HCEC 1CT (cell line): Measurements from ENCODE around the gene SLC38A9.
"Not testable (repeated sequence)": the region's sequence is repeated elsewhere in the genome, so short reads cannot be mapped to it uniquely, and the experiment has no call there.

Source experiments
- DNase-seq: peaks from one replicate; pipeline ENCODE4 v3.0.0-alpha.2; 2017

SLC38A9 gene

DNA sequence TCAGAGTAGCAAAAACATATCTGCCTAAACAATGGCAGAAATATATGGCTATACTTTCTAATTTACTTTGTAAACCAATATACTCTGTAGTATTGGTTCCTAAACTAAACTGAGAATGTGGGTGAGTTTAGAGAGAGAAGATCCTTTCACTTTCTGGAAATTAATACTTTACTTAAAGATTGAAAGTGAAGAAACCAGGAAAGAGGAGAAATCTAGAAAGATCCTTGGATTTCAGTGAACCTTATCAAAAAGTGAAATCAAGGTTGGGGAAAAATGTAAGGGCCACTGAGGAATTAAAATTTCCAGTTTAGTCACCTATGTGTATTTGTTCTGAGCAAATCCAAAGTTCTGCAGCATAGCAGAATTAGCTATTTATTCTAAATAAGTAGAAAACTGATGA, 5.9 kb downstream of the SLC38A9 start:
- DNase-seq, result no peak

DNA sequence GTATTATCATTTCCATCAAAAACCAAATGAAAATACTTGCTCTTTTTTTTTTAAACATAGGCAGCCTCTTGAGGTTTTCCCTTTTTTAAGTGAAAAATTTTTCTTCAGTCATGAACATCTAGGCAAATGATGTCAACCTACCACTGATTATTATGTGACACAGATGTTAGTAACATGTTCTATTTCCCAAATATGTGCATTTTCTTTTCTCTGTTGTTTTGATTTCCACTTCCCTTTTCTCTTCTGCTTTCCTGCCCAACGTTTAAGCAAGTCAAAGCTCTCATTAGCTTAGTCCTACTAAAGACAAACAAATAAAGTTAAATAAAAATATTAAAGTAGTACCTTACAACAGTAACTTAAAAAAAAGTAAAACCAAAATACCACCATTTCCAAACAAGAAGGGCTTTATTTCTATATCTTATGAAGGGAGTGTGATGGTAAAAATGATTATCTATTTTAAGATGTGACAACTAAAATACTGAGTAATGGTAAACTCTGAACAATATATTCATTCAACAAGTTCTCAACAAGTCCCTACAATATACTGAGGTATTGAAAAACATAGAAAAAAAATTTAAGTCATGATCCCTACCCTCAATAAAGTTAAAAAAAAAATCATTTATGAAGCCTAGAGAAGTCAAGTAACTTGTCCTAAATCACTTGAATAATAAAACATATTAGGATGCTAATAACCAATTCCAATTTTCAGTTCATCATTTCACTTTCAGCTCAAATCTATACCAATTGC, 9.4 kb downstream of the SLC38A9 start:
- DNase-seq, result no peak

DNA sequence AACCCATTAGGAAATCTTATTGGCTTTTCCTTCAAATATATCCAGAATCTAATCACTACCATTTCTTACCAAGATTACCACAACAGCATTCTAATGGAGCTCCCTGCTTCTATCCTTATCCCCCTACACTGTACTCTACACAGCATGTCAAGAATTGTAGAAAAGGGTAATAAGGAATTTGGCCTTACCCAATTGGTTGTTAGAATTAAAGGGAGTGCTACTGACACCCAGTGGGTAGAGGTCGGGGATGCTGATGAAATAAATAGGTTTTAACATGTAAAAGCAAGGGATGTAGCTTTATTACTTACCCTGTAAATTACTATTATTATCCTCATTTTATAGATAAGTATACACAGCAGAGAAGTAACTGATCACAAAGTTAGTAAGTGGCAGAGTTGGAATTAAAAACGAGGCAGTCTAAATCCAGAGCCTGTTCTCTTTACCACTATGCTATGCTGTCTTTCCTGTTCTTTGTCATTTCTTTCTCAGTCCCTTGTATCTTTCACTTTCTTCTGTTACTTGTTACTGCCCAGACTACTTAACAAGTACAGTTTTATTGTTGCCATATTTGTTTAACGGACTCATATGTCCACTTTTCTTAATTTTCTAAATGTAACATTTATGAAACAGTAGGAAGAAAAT, 10.5 kb downstream of the SLC38A9 start:
- DNase-seq, result no peak

DNA sequence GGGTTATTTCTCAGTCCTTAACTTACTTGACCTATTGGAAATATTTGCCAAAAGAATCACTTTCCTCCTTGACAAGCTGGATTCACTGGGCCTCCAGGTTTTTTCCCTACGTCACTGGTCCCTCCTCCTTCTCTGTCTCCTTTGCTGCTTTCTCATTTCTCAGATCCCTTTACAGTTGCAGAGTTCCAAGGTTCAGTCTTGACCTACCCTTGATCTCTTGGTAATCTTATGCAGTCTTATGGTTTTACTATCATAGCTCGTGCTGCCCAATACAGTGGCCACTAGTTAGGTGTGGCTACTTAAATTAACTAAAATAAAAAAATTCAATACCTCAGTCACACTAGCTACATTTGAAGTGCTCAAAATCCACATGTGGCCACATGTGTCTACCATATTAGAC, 11.4 kb downstream of the SLC38A9 start:
- no peak for DNase-seq

DNA sequence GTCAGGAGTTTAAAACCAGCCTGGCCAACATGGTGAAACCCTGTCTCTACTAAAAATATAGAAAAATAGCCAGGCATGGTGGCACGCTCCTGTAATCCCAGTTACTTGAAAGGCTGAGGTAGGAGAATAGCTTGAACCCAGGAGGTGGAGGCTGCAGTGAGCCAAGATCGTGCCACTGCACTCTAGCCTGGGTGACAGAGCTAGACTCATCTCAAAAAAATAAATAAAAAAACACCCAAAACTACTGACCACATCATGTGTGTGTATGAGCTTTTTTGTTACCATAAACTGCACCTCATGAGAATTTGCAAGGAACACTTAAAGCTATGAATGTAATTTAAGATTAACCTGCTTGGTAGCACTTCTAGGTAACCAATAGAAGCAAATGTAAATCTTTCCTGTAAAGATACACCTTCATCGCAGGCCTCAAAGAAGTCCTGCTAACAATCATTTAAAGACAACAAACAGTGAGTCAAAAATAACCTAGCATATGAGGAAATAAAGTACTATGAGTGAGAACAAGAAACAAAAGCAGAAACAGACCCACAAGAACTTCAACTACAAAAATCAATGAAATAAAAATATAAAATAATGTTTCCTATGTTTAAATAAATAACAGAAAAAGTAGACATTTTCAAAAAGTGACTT, 13.0 kb downstream of the SLC38A9 start:
- no peak for DNase-seq

DNA sequence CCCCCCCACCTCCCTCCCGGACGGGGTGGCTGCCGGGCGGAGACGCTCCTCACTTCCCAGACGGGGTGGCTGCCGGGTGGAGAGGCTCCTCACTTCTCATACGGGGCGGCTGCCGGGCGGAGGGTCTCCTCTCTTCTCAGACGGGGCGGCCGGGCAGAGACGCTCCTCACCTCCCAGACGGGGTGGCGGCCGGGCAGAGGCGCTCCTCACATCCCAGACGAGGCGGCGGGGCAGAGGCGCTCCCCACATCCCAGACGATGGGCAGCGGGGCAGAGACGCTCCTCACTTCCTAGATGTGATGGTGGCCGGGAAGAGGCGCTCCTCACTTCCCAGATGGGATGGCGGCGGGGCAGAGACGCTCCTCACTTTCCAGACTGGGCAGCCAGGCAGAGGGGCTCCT, 15.4 kb downstream of the SLC38A9 start:
- DNase-seq, result not testable (repeated sequence)

DNA sequence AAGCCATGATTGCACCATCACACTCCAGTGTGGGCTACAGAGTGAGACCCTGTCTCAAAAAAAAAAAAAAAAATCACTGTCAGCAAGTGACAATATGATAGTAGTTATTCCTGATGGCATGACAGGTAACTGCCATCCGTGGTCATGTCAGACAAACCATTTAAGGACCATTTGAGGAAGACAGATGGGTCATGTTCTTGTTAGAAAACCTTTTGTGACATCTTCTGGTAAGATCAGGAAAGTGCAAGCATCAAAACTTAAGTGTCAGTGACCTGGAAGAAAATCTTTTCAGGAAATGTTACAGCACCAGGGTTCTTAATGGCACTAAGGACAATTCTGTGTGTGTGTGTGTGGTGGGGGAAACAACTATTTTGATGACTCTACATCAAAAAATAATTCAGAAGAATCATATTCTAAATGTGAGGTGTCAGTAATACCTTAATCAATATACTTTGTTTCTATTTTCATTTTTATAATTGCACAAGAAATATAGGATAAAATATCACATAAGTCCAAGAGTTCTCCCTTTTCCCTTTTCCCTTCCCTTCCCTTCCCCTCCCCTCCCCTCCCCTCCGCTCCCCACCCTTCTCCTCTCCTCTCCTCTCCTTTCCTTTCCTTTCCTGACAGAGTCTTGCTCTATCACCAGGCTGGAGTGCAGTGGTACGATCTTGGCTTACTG, 17.8 kb downstream of the SLC38A9 start:
- peak; percentile 35 for DNase-seq

DNA sequence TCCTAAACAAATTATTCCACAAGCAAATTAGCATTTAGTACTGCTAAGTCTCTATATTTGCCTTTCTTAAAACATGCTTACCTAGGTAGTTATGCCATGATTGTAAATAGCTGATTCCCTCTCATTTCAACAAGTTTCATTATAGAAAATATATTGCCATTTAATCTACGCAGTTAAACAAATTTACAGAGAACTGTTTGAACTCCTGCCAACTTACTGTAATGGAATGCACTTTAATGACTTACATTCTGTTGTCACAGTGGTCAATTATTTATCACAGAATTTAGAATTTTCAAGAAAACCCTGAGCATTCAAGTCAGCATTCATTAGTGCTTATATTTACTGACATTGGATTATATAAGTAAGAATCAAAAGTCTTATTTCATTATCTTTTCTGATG, 19.6 kb downstream of the SLC38A9 start:
- DNase-seq, result no peak

DNA sequence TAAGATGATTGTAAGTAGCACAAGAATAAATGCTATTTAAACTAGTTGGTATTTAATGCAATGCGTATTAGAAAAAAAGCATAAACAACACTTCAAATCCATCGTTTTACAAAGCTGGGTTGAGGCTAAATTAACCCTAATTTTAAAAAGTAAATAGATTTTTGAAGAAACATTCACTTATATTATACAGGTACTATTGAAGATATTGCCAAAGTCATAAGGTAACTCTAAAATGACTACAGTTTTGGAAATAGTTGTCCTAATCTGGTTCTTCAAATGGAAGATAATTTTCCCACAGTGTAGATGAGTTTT, 20.1 kb downstream of the SLC38A9 start:
- DNase-seq, result no peak

DNA sequence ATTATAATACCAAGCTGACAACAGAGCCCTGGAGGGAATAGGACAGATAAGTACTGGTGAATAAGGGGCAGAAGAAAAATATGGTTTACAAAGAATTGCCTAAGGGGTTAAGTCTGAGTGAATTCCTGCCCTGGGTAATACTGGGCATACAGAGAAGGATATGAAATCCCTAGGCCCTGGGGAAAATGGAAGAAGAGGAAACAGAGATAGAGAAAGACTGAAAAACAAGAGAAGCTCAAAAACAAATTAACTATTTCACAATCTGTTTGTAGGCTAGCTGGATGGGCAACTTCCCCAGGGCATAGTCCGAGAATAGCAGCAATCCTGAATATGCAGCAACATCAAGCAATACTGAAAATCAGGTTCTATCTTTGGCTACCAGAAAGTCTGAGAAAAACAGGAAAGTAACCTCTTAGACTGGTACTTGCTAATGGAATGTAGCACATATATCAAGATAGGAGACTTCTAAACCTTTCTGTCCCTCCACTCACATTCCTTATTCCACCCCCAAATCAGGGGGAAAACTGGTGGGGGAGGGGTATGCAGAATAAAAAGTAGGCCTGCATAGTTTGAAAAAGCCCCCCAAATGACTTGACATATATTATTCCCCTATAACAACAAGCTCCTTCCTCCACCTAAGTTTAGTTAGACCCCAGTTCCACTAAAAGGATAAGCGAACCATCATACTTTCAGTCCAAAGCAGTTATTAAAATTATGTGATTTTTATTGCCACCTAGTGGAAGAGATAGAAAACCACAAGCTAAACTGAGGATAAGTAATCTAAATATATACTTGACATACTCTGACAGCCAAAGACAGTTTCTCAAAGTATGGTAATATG, 20.6 kb downstream of the SLC38A9 start:
- peak; percentile 65 for DNase-seq

DNA sequence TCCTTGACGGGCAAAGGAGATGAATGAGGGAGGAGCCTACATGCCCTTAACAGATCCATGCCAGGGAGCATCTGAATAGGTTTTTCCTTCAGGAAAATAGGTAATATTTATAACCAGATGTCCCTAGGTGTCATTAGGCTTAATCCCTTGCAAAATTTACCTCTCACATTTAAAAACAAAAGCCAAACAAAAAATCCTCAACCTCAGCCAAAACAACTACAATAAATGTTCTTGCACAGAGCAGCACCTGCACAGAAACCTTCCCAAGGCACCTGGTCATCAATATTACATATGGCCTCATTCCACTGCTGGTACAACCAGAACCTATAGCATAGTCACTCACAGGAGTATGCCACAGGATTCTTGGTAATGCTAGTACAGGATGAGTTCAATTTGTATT, 30.1 kb downstream of the SLC38A9 start:
- no peak for DNase-seq

DNA sequence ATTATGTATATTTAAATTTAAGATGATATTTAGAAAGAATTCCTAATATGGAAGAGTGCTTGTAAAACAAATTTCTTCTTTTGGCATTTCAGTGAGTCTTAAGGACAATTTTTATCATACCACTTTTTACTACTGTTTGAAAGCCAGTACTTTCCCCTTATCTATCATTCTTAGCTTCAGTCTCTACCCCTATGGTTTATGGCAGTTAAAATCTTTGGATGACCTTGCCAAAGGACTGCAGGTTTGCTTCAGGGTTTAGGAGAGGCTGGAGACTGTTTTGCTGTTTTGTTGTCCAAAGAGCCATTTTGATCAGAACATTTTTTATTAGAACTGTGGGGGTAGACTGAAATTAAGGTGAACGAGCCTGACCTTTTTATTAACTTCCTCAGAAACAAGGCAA, 30.8 kb downstream of the SLC38A9 start:
- no peak for DNase-seq

DNA sequence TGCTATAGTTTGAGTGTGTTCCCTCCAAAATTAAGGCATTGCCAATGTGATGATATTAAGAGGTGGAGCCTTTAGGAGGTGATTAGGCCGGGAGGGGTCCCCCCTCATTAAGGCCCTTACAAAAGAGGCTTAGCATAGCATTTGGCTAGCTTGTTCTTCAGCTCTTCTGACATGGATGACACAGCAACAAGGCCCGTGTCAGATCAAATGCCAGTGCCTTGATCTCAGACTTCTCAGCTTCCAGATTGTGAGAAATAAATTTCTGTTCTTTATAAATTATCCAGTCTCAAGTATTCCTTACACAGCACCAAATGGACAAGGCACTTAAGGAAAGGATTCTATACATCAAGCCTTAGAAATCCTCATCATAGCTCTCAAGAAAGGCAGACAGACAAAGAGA, 31.8 kb downstream of the SLC38A9 start:
- no peak for DNase-seq

DNA sequence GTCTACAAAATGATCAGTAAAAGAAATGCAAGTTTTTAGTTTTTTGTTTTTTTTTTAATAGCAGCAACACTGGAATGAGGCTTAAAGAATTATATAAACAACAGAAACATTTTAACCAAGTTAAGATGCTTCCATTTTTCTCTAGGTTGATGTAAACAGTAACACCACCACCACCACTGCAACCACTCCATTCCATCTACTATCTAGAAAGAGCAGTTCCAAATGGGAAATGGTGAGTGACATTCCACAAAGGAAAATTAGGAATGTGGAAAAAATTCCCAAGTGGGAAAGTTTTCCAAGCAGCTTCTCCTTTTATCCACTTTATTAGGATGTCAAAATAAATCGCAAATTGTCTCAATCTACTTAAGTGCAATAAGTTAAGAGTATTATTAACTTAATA, 32.6 kb downstream of the SLC38A9 start:
- DNase-seq, result no peak

DNA sequence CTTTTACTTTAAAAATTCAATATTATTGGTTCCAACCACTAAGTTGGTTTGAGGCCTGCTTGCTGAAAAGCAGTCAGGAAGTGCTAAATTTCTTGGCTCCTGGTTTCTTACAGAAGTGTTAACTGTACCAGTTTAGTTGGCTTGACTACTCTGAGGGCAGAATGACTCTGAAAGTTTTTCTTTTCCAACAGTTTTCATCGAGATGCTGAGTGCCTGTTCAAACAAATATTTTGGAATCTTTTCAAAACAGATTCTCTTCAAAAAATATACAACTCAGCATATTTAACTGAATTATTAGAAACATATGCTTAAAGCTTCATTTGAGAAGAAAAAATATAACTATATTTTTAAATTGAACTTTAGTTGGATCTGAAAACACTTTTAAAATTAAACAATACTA, 37.0 kb downstream of the SLC38A9 start:
- DNase-seq, result no peak

DNA sequence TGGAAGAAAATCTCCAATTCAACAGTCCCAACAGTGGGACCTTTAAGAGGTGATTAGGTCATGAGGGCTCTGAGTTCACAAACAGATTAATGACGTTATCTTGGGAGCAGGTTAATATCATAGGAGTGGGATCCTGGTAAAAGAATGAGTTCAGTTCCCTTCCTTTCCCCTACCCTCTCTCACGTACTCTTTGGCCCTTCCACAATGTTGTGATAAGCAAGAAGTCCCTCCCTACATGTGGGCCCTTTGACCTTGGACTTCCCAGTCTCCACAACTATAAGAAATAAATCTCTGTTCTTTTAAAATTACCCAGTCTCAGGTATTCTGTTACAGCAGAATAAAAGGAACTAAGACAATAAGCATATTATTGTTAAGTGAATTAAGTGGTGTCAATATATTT, 37.8 kb downstream of the SLC38A9 start:
- DNase-seq, result no peak

DNA sequence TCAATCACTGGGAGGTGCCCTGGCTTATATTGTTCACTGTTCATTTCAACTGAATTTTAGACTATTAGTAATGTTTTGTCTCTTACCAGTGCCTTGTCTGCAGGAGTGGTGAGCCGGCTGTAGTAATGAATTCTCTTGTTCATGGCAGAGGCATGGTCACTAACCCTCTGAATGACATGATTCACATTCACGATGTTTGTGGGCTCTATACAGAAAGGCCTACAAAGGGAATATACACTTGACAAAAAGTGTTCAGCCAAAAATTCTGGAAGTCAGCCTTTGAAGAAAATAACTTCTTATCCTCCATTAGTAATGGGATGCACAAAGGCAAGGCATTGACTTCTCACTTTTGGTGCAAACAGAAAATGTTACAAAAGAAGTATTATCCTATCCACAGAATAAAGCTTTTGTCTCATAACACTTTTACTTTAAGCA, 39.6 kb downstream of the SLC38A9 start:
- no peak for DNase-seq

DNA sequence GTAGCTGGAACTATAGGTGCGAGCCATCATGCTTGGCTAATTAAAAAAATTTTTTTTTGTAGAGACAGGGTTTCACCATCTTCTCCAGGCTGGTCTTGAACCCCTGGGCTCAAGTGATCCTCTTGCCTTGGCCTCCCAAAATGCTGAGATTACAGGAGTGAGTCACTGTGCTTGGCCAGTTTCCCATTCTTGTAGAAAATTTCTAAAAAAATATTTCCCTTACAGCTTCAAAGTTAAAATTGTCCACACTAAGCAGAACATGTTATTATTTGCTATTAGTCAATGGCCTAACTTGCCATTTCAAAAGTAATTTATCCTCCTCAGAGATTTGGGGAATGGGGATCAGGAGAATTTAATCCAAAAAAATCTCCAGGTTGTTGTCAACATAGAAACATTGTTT, 40.1 kb downstream of the SLC38A9 start:
- DNase-seq, result no peak

DNA sequence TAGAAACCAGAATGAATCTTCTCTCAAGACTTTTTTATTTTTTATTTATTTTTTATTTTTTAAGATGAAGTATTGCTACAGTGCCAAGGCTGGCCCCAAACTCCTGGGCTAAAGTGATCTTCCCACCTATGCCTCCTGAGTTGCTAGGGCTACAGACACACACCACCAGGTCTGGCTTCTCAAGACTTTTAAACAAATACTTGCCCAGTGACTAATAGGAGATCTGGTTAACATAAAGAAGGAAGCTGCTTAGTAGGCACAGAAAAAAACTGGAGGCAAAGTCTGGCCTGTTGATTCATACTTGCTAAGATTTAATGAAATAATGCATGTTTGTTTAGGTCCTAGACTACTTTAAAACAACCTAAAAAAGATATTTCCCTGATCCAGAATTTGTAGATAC, 43.8 kb downstream of the SLC38A9 start:
- DNase-seq, result peak; percentile 86

DNA sequence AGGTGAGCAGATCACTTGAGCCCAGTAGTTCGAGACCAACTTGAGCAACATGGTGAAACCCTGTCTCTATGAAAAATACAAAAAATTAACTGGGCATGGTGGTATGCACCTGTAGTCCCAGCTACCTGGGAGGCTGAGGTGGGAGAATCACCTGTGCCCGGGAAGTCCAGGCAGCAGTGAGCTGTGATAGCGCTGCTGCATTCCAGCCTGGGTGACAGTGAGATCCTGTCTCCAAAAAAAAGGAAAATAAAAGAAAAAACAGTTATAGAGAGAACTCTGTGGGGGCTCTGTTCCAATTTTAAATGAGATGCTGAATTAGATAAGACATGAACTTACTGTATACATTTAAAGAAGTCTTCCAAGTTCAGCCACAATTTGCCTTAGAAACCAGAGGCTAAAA, 44.2 kb downstream of the SLC38A9 start:
- DNase-seq, result no peak

DNA sequence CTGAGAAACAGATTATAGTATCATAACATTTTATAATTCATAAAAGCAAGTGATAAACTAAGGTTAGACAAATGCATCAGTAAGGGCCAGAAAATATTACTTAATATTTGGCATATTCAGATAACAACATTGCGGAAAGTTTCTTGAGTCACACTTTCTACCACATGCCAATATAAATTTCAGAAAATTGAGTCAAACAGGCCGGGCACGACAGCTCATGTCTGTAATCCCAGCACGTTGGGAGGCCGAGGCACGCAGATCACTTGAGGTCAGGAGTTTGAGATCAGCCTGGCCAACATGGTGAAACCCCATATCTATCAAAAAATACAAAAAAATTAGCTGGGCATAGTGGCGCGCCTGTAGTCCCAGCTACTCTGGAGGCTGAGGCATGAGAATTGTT, 47.1 kb downstream of the SLC38A9 start:
- peak; percentile 30 for DNase-seq

DNA sequence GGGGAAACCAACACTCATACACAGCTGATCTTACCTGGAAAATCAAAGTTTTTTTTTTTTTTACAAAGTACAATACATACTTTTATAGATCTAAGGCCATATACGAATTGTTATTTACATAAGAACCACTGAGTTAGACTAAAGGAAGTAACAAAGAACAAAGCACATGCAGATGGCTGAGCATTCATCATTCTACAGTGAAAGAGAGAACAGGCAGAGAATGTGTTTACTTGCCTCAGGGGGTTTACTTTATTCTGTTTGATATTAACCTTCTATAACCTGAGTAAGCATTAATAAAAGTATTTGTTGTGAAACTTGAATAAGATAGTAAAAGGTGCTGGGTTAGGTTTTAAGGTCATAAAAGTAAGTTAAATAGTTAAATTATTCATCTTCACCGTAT, 54.7 kb downstream of the SLC38A9 start:
- DNase-seq, result no peak

DNA sequence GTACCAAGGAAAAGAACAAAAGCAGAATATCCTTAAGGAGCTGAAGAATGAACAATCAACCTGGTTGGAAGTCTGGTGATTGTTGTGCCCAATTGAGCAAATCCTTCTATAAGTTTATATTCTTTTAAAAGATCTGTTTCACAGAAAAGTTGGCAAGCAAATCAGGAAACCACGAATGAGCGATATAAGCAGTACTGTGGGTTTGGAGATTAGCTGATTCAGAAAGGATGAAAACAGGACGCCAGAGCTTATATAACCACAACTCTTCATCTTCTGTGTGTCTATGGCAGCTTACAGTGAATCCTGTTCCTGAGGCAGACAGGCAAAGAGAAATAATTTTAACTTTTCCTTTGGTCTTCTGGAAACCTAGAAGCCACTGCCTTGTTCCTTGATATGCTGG, 61.7 kb downstream of the SLC38A9 start:
- peak; percentile 57 for DNase-seq
